WTC11 (cell line): ENCODE measurements around the gene VSIR. TPM values are rescaled to one million over a fixed set of nuclear protein-coding genes. Genes with fewer than 3 reads are reported as not detected.

Experiments used
- ATAC-seq: fragments of 200-7000 bp; cut with Tn5 transposase; 2 replicates; pipeline ENCODE4 v1.10.0; 2021; ENCODE audit warnings: mild to moderate bottlenecking, moderate library complexity
- CTCF ChIA-PET: fragments of 300-600 bp; sonication (Branson Sonifier 250); formaldehyde crosslinking; loops from one replicate; lab custom pipeline; 2021; ENCODE audit warnings: antibody characterized with exemption; lab: Charles Lee
- POLR2A ChIA-PET: fragments of 350-600 bp; sonication (Branson Sonifier 250); formaldehyde crosslinking; loops from one replicate; lab custom pipeline; 2021; ENCODE audit warnings: antibody characterized with exemption; lab: Charles Lee
- DNase-seq: peaks from one replicate; pipeline ENCODE4 v3.0.0; 2021; ENCODE audit warnings: low spot score
- H3K27ac Mint-ChIP-seq: 2 replicates; pipeline ENCODE4 v1.8.0; 2021; ENCODE audit warnings: mixed read lengths
- H3K27me3 Mint-ChIP-seq: 2 replicates; pipeline ENCODE4 v1.8.0; 2021; ENCODE audit warnings: low read depth, mild to moderate bottlenecking, moderate library complexity, mixed read lengths
- H3K36me3 Mint-ChIP-seq: 2 replicates; pipeline ENCODE4 v1.8.0; 2021; ENCODE audit warnings: mixed read lengths
- H3K4me1 Mint-ChIP-seq: 2 replicates; pipeline ENCODE4 v1.8.0; 2022; ENCODE audit warnings: mixed read lengths
- H3K4me3 Mint-ChIP-seq: 2 replicates; pipeline ENCODE4 v1.8.0; 2021; ENCODE audit warnings: mild to moderate bottlenecking, moderate library complexity, mixed read lengths
- H3K9me3 Mint-ChIP-seq: 2 replicates; pipeline ENCODE4 v1.8.0; 2021; ENCODE audit warnings: mixed read lengths
- AFF4 ChIP-seq: sonication (generic); formaldehyde crosslinking; IDR thresholded peaks from 2 replicates; pipeline ENCODE4 v1.8.1; 2023; ENCODE audit warnings: mild to moderate bottlenecking, missing genetic modification reagents, borderline replicate concordance
- ATF2 ChIP-seq: sonication (generic); formaldehyde crosslinking; IDR thresholded peaks from 2 replicates; pipeline ENCODE4 v1.8.1; 2022; ENCODE audit warnings: low read depth, missing genetic modification reagents, borderline replicate concordance
- CDX4 ChIP-seq: fragments of 250-450 bp; sonication (Bioruptor Pico); IDR thresholded peaks from 2 replicates; pipeline ENCODE4 v1.9.0; 2021; ENCODE audit warnings: moderate library complexity, mild to moderate bottlenecking, inconsistent platforms, borderline replicate concordance
- E2F1 ChIP-seq: sonication (generic); formaldehyde crosslinking; IDR thresholded peaks from 2 replicates; pipeline ENCODE4 v1.8.0; 2022; ENCODE audit warnings: mild to moderate bottlenecking, missing genetic modification reagents
- E2F5 ChIP-seq: sonication (generic); formaldehyde crosslinking; IDR thresholded peaks from 2 replicates; pipeline ENCODE4 v1.8.1; 2022; ENCODE audit warnings: mild to moderate bottlenecking, moderate library complexity, missing genetic modification reagents
- GRHL2 ChIP-seq: fragments of 250-450 bp; sonication (Bioruptor Pico); IDR thresholded peaks from 2 replicates; pipeline ENCODE4 v1.8.0; 2022; ENCODE audit warnings: mild to moderate bottlenecking, moderate library complexity; ENCODE audit not compliant: insufficient replicate concordance, severe bottlenecking
- MAX ChIP-seq: sonication (generic); formaldehyde crosslinking; IDR thresholded peaks from 2 replicates; pipeline ENCODE4 v1.8.0; 2022; ENCODE audit warnings: mild to moderate bottlenecking, missing genetic modification reagents
- NR3C1 ChIP-seq: sonication (generic); formaldehyde crosslinking; conservative IDR thresholded peaks from 2 replicates; pipeline ENCODE4 v1.8.1; 2023; ENCODE audit warnings: low read depth, mild to moderate bottlenecking, missing genetic modification reagents
- OVOL2 ChIP-seq: fragments of 250-450 bp; sonication (Bioruptor Pico); IDR thresholded peaks from 2 replicates; pipeline ENCODE4 v1.9.0; 2021; ENCODE audit warnings: mild to moderate bottlenecking, borderline replicate concordance
- TP53 ChIP-seq: sonication (generic); formaldehyde crosslinking; IDR thresholded peaks from 2 replicates; pipeline ENCODE4 v1.8.1; 2023; ENCODE audit warnings: mild to moderate bottlenecking, missing genetic modification reagents
- ZNF416 ChIP-seq: fragments of 250-450 bp; sonication (Bioruptor Pico); IDR thresholded peaks from 2 replicates; pipeline ENCODE4 v1.9.0; 2021; ENCODE audit warnings: mild to moderate bottlenecking, inconsistent platforms
- ZNF425 ChIP-seq: fragments of 250-450 bp; sonication (Bioruptor Pico); conservative IDR thresholded peaks from 2 replicates; pipeline ENCODE4 v1.9.0; 2021; ENCODE audit warnings: mild to moderate bottlenecking
- total RNA-seq: library from RNA; stranded (reverse); gene quantifications from 3 replicates; pipeline ENCODE4 v1.2.3, GENCODE V29; 2021

The VSIR gene
- total RNA-seq, 1 experiment from 2014 or later: 0.74 TPM

- TF ChIP-seq ATF2 (CRISPR knock-in tag) (no peak), TP53 (CRISPR knock-in tag) (no peak), E2F1 (CRISPR knock-in tag) (no peak)
These were observed 68.5 kb downstream of the VSIR start (continued) for GRCh38 chr10:71704816-71705215.

- H3K9me3 Mint-ChIP-seq: no peaks in the 10 kb centered on the region
- H3K27me3 Mint-ChIP-seq: no peaks in the 10 kb centered on the region; the same call in 1 of the 2 replicates
- ChIA-PET POLR2A (no interaction called here), CTCF (no interaction called here)
- H3K4me3 Mint-ChIP-seq: no peak overlapping the region
- H3K27ac Mint-ChIP-seq: no peak overlapping the region
- no peaks in the 10 kb centered on the region for H3K4me1 Mint-ChIP-seq
- ATAC-seq (no peak), DNase-seq (no peak)
- no peaks in the 10 kb centered on the region for H3K36me3 Mint-ChIP-seq
- TF ChIP-seq MAX (CRISPR knock-in tag) (no peak), ZNF425 (CRISPR knock-in tag) (no peak), CDX4 (CRISPR knock-in tag) (no peak), AFF4 (CRISPR knock-in tag) (no peak), E2F5 (CRISPR knock-in tag) (no peak), OVOL2 (CRISPR knock-in tag) (no peak), NR3C1 (no peak), GRHL2 (no peak), ZNF416 (CRISPR knock-in tag) (no peak)
- TF ChIP-seq, all 79 proteins: peak for 0
These were observed 69.7 kb downstream of the VSIR start for GRCh38 chr10:71703577-71703976.
